ELR (cell line): ENCODE data around the gene RGR.

ENCODE experiments used
- DNase-seq: peaks from one replicate; pipeline ENCODE4 v3.0.0-alpha.2; 2015; ENCODE audit warnings: low read depth

Gene RGR

GRCh38 chr10:84244651-84245270, at the start of gene RGR:
RGR (plus strand) TSS chr10:84245053; CDS start chr10:84245091, 38 bp downstream.
- no peak for DNase-seq

GRCh38 chr10:84196083-84196482, 48.8 kb upstream of the RGR start:
- peak; percentile 4 for DNase-seq

GRCh38 chr10:84196941-84197340, 47.9 kb upstream of the RGR start:
- no peak for DNase-seq

- no peak for DNase-seq
These were observed 47.2 kb upstream of the RGR start for GRCh38 chr10:84197643-84198042.

GRCh38 chr10:84198206-84198915, 46.5 kb upstream of the RGR start:
- no peak for DNase-seq

GRCh38 chr10:84200537-84201243, 44.2 kb upstream of the RGR start:
- DNase-seq = no peak

- no peak for DNase-seq
These were observed 43.6 kb upstream of the RGR start for GRCh38 chr10:84201244-84201606.

- no peak for DNase-seq
These were observed 43.2 kb upstream of the RGR start for GRCh38 chr10:84201682-84202081.

GRCh38 chr10:84202349-84202748, 42.5 kb upstream of the RGR start:
- DNase-seq = no peak

- DNase-seq = peak; percentile 29
These were observed 40.7 kb upstream of the RGR start for GRCh38 chr10:84204122-84204521.

GRCh38 chr10:84204610-84205009, 40.2 kb upstream of the RGR start:
- no peak for DNase-seq

GRCh38 chr10:84205049-84205852, 39.6 kb upstream of the RGR start:
- DNase-seq = peak; percentile 60

- DNase-seq = no peak
These were observed 38.9 kb upstream of the RGR start for GRCh38 chr10:84205853-84206525.

- no peak for DNase-seq
These were observed 36.8 kb upstream of the RGR start for GRCh38 chr10:84208023-84208422.

GRCh38 chr10:84211566-84211965, 33.3 kb upstream of the RGR start:
- DNase-seq = no peak

- no peak for DNase-seq
These were observed 32.8 kb upstream of the RGR start for GRCh38 chr10:84212014-84212413.

- DNase-seq = no peak
These were observed 31.8 kb upstream of the RGR start for GRCh38 chr10:84213076-84213475.

GRCh38 chr10:84214046-84214572, 30.7 kb upstream of the RGR start:
- DNase-seq = no peak

GRCh38 chr10:84214612-84215235, 30.1 kb upstream of the RGR start:
- peak; percentile 23 for DNase-seq

- no peak for DNase-seq
These were observed 28.0 kb upstream of the RGR start for GRCh38 chr10:84216834-84217233.

GRCh38 chr10:84217746-84218145, 27.1 kb upstream of the RGR start:
- no peak for DNase-seq
